ENCODE data around the gene TP53RK.

- TF ChIP-seq CTCF (IDR thresholded peaks at IDR 0.05) (no peak), POLR2A (IDR thresholded peaks at IDR 0.05) (no peak)
These were observed 17.0 kb upstream of the TP53RK start for GRCh38 chr20:46706242-46706641.
